Thyroid gland (tissue), 4 donors: ENCODE data around the gene GBGT1. TPM values are rescaled to one million over a fixed set of nuclear protein-coding genes. Genes with fewer than 3 reads are reported as not detected.
A peak's percentile ranks its signal among the peaks of the same experiment; 100 is the strongest.

ENCODE experiments used
- DNase-seq, 2 donors: peaks; one replicate each; pipeline ENCODE4 v3.0.0-alpha.2; 2019
- H3K27ac ChIP-seq, 3 donors: fragments of 200-600 bp; sonication (generic); 1 replicate in 2 of 3; 2 replicates in 1 of 3; pipeline ENCODE4 v1.5.1; 2016 to 2019; ENCODE audit warnings: mild to moderate bottlenecking in 1 of 3, moderate library complexity in 1 of 3
- H3K27me3 ChIP-seq: fragments of 200-600 bp; sonication (generic); one replicate; pipeline ENCODE4 v1.5.1; 2019
- H3K36me3 ChIP-seq, 2 donors: fragments of 200-600 bp; sonication (generic); one replicate each; pipeline ENCODE4 v1.5.1; 2016 to 2019
- H3K4me1 ChIP-seq, 2 donors: fragments of 200-600 bp; sonication (generic); one replicate each; pipeline ENCODE4 v1.5.1; 2017 to 2019
- H3K4me3 ChIP-seq, 3 donors: fragments of 200-600 bp; sonication (generic); replicated peaks in 1 of 3; 1 replicate in 2 of 3; 2 replicates in 1 of 3; pipeline ENCODE4 v1.5.1; 2016; ENCODE audit warnings: mild to moderate bottlenecking in 1 of 3
- H3K9me3 ChIP-seq: fragments of 200-600 bp; sonication (generic); one replicate; pipeline ENCODE4 v1.5.1; 2017
- CTCF ChIP-seq, 6 experiments: fragments of 200-600 bp in 3 of 6; fragments of 450-650 bp in 3 of 6; sonication (generic) in 3 of 6; IDR thresholded peaks; one replicate each; pipeline ENCODE4 v1.5.1; 2016 to 2019; ENCODE audit warnings: antibody characterized with exemption in 6 of 6, mild to moderate bottlenecking in 2 of 6, inconsistent platforms in 1 of 6, moderate library complexity in 1 of 6
- POLR2A ChIP-seq, 2 donors: fragments of 450-650 bp; IDR thresholded peaks; one replicate each; pipeline ENCODE4 v1.6.1; 2017; ENCODE audit warnings: antibody characterized with exemption in 2 of 2, mild to moderate bottlenecking in 2 of 2, moderate library complexity in 1 of 2
- WGBS, 2 donors: methylation state at CpG; one replicate each; pipeline ENCODE4 v1.1.5; 2017; 5-methylcytosine and 5-hydroxymethylcytosine counted together
- intact Hi-C: fragments of 100-400 bp; cut with DNase I; formaldehyde crosslinking; loops from one replicate; pipeline ENCODE4 v1.15.1; 2023
- total RNA-seq, 4 donors: library from RNA; depleted of rRNA; stranded (reverse); fragments of >200 nt; gene quantifications; one replicate each; pipeline ENCODE4 v1.2.3, GENCODE V29; 2016

Gene GBGT1
- total RNA-seq, 4 donors from 2014 or later: 21.4 to 45.0 (median 25.1) TPM

DNA sequence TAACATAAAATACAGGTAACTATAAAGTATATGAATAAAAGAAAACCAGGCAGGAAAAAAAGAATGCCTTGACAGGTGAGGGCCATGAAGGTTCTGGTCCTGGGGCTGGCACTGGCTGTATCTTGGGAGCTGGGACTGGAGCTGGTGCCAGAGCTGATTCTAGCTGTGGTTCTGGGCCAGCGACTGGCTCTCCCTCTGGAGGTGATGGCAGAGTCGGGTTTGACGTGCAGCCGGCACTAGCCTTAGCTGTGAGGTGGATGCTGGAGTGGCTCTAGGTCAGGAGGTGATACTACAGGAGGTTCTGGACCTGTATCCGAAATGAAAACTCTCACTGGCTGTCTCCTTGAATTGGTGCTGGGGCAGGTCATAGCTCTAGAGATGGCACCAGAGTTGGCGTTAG, 23.0 kb upstream of the GBGT1 start:
- no peak overlapping the region for H3K27ac ChIP-seq
- H3K27me3 ChIP-seq: no peaks in the 10 kb centered on the region
- H3K4me3 ChIP-seq: no peak overlapping the region
- intact Hi-C loops: loop anchor here (5.0 kb wide), 4 partner anchors 71 to 301 kb away; partner anchors contain the start of gene ABO
- peaks cover 3 to 17% of the 10 kb centered on the region in 2 donors for H3K4me1 ChIP-seq
- no peak for DNase-seq
- no peaks in the 10 kb centered on the region for H3K9me3 ChIP-seq
- no peaks in the 10 kb centered on the region for H3K36me3 ChIP-seq
- TF ChIP-seq CTCF (IDR thresholded peaks at IDR 0.05) (no peak), POLR2A (IDR thresholded peaks at IDR 0.05) (no peak)
- WGBS, 2 donors: 89 to 91% methylated on average over 6 of the region's 6 CpGs

DNA sequence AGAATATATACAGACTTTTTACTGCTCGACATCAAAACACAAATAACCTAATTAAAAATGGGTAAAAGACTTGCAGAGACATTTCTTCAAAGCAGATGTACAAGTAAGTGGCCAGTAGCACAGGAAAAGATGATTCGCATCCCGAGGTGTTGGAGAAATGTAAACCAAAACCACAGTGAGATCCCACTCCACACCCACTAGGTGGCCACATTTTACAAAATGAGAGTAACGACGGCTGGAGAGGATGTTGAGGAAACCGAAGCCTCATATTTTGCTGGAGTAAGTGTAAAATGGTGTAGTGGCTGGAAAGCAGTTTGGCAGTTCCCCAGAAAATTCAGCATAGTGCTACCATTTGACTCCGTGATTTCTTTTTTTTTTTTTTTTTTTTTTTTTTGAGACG, 21.3 kb upstream of the GBGT1 start:
- Histone ChIP-seq H3K36me3 (no peaks in the 10 kb centered on the region), H3K27ac (no peak overlapping the region), H3K9me3 (no peaks in the 10 kb centered on the region), H3K27me3 (no peaks in the 10 kb centered on the region), H3K4me1 (peaks cover 3 to 17% of the 10 kb centered on the region in 2 donors), H3K4me3 (no peak overlapping the region)
- peak in 5 of 6 experiments; percentile 42 to 85 (median 69) for TF ChIP-seq CTCF (IDR thresholded peaks at IDR 0.05)
- TF ChIP-seq POLR2A (IDR thresholded peaks at IDR 0.05): no peak
- peak; percentile 63 to 65 for DNase-seq
- intact Hi-C loops: loop anchor here (5.0 kb wide), 4 partner anchors 72 to 302 kb away; partner anchors contain the start of gene ABO
- 10 to 21% methylated on average over 7 to 8 of the region's 8 CpGs for WGBS, 2 donors

- no peaks in the 10 kb centered on the region for H3K9me3 ChIP-seq
- intact Hi-C loops: no loop called here
- DNase-seq: no peak
- 92 to 94% methylated on average over 5 of the region's 5 CpGs for WGBS, 2 donors
- H3K4me3 ChIP-seq: no peak overlapping the region
- TF ChIP-seq POLR2A (IDR thresholded peaks at IDR 0.05) (no peak), CTCF (IDR thresholded peaks at IDR 0.05) (no peak)
- H3K27ac ChIP-seq: no peak overlapping the region
- peaks cover 0 to 5% of the 10 kb centered on the region in 2 donors for H3K4me1 ChIP-seq
- H3K36me3 ChIP-seq: no peaks in the 10 kb centered on the region
- no peaks in the 10 kb centered on the region for H3K27me3 ChIP-seq
Measured at GRCh38 chr9:133182151-133182550, 18.4 kb upstream of the GBGT1 start.

DNA sequence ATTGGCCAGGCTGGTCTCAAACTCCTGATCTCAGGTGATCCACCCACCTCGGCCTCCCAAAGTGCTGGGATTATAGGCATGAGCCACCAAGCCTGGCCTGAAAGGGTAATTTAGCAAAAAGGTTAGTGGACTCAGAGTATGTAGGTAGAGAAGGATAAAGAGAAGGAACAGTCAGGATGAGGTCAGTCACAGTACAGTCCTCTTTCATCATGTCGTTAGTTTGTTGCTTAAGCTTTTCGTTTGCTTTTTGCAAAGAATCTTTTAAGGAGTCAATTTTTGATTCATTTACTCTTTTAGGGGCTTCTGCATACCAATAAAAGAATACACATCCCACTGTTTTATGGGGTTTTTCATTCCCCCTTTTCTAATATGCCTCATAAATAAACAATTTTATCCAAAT, 17.8 kb upstream of the GBGT1 start:
- no peaks in the 10 kb centered on the region for H3K36me3 ChIP-seq
- DNase-seq: no peak
- intact Hi-C loops: no loop called here
- no peaks in the 10 kb centered on the region for H3K9me3 ChIP-seq
- H3K4me3 ChIP-seq: no peak overlapping the region
- peaks cover 0 to 5% of the 10 kb centered on the region in 2 donors for H3K4me1 ChIP-seq
- no peak overlapping the region for H3K27ac ChIP-seq
- 82 to 86% methylated on average over 3 of the region's 3 CpGs for WGBS, 2 donors
- no peak for TF ChIP-seq POLR2A (IDR thresholded peaks at IDR 0.05)
- TF ChIP-seq CTCF (IDR thresholded peaks at IDR 0.05): no peak
- H3K27me3 ChIP-seq: no peaks in the 10 kb centered on the region

DNA sequence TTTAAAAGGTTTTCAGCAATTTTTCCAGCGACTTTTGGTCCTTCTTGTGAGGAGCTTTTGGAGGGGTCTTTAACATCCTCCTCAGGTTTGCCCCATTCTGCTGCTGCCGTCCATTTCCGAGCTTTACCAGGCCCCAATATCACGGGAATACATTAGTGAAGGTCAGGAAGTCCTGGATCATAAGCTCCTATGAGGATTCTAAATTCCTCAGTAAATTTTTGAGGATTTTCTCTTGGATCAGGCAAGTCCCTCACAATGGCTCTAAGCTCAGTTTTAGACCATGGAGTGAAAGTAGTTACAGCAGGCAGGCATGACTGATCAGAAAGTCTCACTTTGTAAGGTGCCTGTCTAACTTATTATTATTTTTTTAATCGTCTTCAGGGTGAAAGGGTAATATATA, 17.2 kb upstream of the GBGT1 start:
- Histone ChIP-seq H3K36me3 (no peaks in the 10 kb centered on the region), H3K4me3 (no peak overlapping the region), H3K9me3 (no peaks in the 10 kb centered on the region), H3K27ac (no peak overlapping the region), H3K27me3 (no peaks in the 10 kb centered on the region), H3K4me1 (peaks cover 0 to 3% of the 10 kb centered on the region in 2 donors)
- TF ChIP-seq POLR2A (IDR thresholded peaks at IDR 0.05) (no peak), CTCF (IDR thresholded peaks at IDR 0.05) (no peak)
- intact Hi-C loops: no loop called here
- 71 to 78% methylated on average over 5 of the region's 5 CpGs for WGBS, 2 donors
- no peak for DNase-seq
